Keratinocyte (primary cell): ENCODE results near the gene TMED10.

Experiments
- CTCF ChIP-seq, 3 experiments: IDR thresholded peaks in 1 of 3; conservative IDR thresholded peaks in 1 of 3; optimal IDR thresholded peaks in 1 of 3; 2 replicates in 2 of 3; 3 replicates in 1 of 3; pipeline versions ENCODE3 to v1.5.1; 2011; ENCODE audit warnings: low read length in 3 of 3, mild to moderate bottlenecking in 3 of 3, moderate library complexity in 2 of 3, control low read depth in 1 of 3, inconsistent platforms in 1 of 3; ENCODE audit not compliant: insufficient read depth in 2 of 3; ENCODE audit errors: extremely low read depth in 1 of 3
- EZH2 ChIP-seq: IDR thresholded peaks from one replicate; pipeline ENCODE4 v1.6.1; 2012; ENCODE audit warnings: inconsistent platforms, mild to moderate bottlenecking, low read length, moderate library complexity

DNA sequence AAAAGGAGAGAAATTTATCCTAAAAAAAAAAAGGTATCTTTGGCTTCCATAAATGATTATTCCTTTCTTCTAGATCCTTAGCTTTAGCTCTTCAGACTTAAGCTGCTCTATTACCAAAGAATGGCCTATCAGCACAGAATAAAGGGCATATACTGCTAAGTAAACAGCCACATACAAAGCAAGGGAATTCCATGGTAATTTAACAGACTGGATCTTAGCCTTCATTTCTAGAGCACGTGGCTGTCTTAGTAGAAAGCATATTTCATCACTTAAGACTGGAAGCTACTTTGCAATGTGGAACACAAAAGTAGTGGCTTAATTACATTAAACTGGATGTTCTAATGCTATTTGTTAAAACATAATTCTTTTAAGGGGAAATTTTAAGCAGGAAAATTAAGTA, 23.1 kb downstream of the TMED10 start:
- no peak for TF ChIP-seq CTCF (optimal IDR thresholded peaks at IDR 0.05 in 1 of 3, IDR thresholded peaks at IDR 0.05 in 1 of 3, conservative IDR thresholded peaks at IDR 0.05 in 1 of 3; ENCODE audit: extremely low read depth in 1 of 3, insufficient read depth in 2 of 3, low read length in 3 of 3)
- TF ChIP-seq EZH2 = no peak
